Central memory CD8-positive, alpha-beta T cell (primary cell): ENCODE results near the gene RPLP1.

Source experiments
- ATAC-seq: fragments of 150-1000 bp; cut with Tn5 transposase; replicated peaks from 2 replicates; pipeline ENCODE4 v1.10.0; 2022; ENCODE audit warnings: mild to moderate bottlenecking, moderate FRiP score, moderate number of reproducible peaks; ENCODE audit not compliant: poor library complexity, severe bottlenecking; ENCODE audit errors: extremely low read depth
- DNase-seq, 2 donors: peaks; one replicate each; pipeline ENCODE4 v3.0.0; 2021; ENCODE audit warnings: low spot score in 2 of 2
- H3K27ac Mint-ChIP-seq: one replicate; pipeline ENCODE4 v1.8.0; 2022; ENCODE audit warnings: low read depth, mild to moderate bottlenecking, moderate library complexity, mixed read lengths
- H3K27me3 Mint-ChIP-seq: one replicate; pipeline ENCODE4 v1.8.0; 2022; ENCODE audit warnings: mixed read lengths
- H3K36me3 Mint-ChIP-seq: one replicate; pipeline ENCODE4 v1.8.0; 2022; ENCODE audit warnings: mild to moderate bottlenecking, moderate library complexity, mixed read lengths; ENCODE audit not compliant: insufficient read depth
- H3K4me1 Mint-ChIP-seq: one replicate; pipeline ENCODE4 v1.8.0; 2022; ENCODE audit warnings: mixed read lengths
- H3K4me3 Mint-ChIP-seq: one replicate; pipeline ENCODE4 v1.8.0; 2022; ENCODE audit warnings: mild to moderate bottlenecking, moderate library complexity, mixed read lengths
- H3K9me3 Mint-ChIP-seq: one replicate; pipeline ENCODE4 v1.8.0; 2022; ENCODE audit warnings: mixed read lengths

Gene RPLP1

GRCh38 chr15:69479081-69479480 is 26.5 kb downstream of the RPLP1 start:
- peaks cover 1% of the 10 kb centered on the region for H3K36me3 Mint-ChIP-seq
- no peaks in the 10 kb centered on the region for H3K4me1 Mint-ChIP-seq
- H3K27me3 Mint-ChIP-seq: peaks cover 8% of the 10 kb centered on the region
- no peak overlapping the region for H3K27ac Mint-ChIP-seq
- no peak for ATAC-seq
- DNase-seq: no peak
- peaks cover 5% of the 10 kb centered on the region for H3K9me3 Mint-ChIP-seq
- no peak overlapping the region for H3K4me3 Mint-ChIP-seq

DNA sequence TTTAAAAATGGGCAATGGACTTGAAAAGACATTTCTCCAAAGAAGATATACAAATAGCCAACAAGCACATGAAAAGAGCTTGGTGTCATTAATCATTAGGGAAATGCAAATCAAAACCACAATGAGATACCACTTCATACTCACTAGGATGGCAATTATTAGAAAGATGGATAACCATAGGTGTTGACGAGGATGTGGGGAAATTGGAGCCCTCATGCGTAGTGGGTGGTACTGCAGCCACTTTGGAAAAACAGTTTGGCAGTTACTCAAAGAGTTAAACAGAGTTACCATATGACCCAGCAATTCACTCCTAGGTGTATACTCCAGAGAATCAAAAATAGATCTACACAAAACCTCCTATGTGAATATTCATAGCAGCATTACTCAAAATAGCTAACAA is 27.4 kb downstream of the RPLP1 start:
- Mint-ChIP-seq H3K4me1 (no peaks in the 10 kb centered on the region), H3K27ac (no peak overlapping the region), H3K4me3 (no peak overlapping the region), H3K27me3 (peaks cover 15% of the 10 kb centered on the region), H3K9me3 (peaks cover 5% of the 10 kb centered on the region), H3K36me3 (no peaks in the 10 kb centered on the region)
- DNase-seq (no peak), ATAC-seq (no peak)

- Mint-ChIP-seq H3K9me3 (peaks cover 5% of the 10 kb centered on the region), H3K4me1 (no peaks in the 10 kb centered on the region), H3K36me3 (no peaks in the 10 kb centered on the region), H3K27me3 (peaks cover 11% of the 10 kb centered on the region), H3K27ac (no peak overlapping the region), H3K4me3 (no peak overlapping the region)
- DNase-seq (no peak), ATAC-seq (no peak)
Measured at GRCh38 chr15:69480932-69481331, 28.3 kb downstream of the RPLP1 start.

GRCh38 chr15:69482686-69483256 is 30.2 kb downstream of the RPLP1 start:
- Mint-ChIP-seq H3K36me3 (no peaks in the 10 kb centered on the region), H3K27me3 (peaks cover 11% of the 10 kb centered on the region), H3K9me3 (peaks cover 5% of the 10 kb centered on the region), H3K4me1 (no peaks in the 10 kb centered on the region), H3K27ac (no peak overlapping the region), H3K4me3 (no peak overlapping the region)
- ATAC-seq: no peak
- no peak for DNase-seq

- no peaks in the 10 kb centered on the region for H3K9me3 Mint-ChIP-seq
- DNase-seq (no peak), ATAC-seq (no peak)
- H3K27ac Mint-ChIP-seq: no peak overlapping the region
- H3K4me3 Mint-ChIP-seq: no peak overlapping the region
- peaks cover 11% of the 10 kb centered on the region for H3K27me3 Mint-ChIP-seq
- H3K4me1 Mint-ChIP-seq: no peaks in the 10 kb centered on the region
- H3K36me3 Mint-ChIP-seq: no peaks in the 10 kb centered on the region
Measured at GRCh38 chr15:69484837-69485236, 32.2 kb downstream of the RPLP1 start.

- ATAC-seq (no peak), DNase-seq (no peak)
- no peaks in the 10 kb centered on the region for H3K36me3 Mint-ChIP-seq
- H3K4me1 Mint-ChIP-seq: no peaks in the 10 kb centered on the region
- no peak overlapping the region for H3K27ac Mint-ChIP-seq
- no peaks in the 10 kb centered on the region for H3K9me3 Mint-ChIP-seq
- H3K4me3 Mint-ChIP-seq: no peak overlapping the region
- H3K27me3 Mint-ChIP-seq: peaks cover 11% of the 10 kb centered on the region
Measured at GRCh38 chr15:69486481-69487110, 34.0 kb downstream of the RPLP1 start.

- no peaks in the 10 kb centered on the region for H3K36me3 Mint-ChIP-seq
- H3K9me3 Mint-ChIP-seq: no peaks in the 10 kb centered on the region
- H3K27me3 Mint-ChIP-seq: peaks cover 11% of the 10 kb centered on the region
- H3K4me1 Mint-ChIP-seq: no peaks in the 10 kb centered on the region
- H3K4me3 Mint-ChIP-seq: no peak overlapping the region
- DNase-seq (no peak), ATAC-seq (no peak)
- no peak overlapping the region for H3K27ac Mint-ChIP-seq
Measured at GRCh38 chr15:69489073-69489571, 36.5 kb downstream of the RPLP1 start.

DNA sequence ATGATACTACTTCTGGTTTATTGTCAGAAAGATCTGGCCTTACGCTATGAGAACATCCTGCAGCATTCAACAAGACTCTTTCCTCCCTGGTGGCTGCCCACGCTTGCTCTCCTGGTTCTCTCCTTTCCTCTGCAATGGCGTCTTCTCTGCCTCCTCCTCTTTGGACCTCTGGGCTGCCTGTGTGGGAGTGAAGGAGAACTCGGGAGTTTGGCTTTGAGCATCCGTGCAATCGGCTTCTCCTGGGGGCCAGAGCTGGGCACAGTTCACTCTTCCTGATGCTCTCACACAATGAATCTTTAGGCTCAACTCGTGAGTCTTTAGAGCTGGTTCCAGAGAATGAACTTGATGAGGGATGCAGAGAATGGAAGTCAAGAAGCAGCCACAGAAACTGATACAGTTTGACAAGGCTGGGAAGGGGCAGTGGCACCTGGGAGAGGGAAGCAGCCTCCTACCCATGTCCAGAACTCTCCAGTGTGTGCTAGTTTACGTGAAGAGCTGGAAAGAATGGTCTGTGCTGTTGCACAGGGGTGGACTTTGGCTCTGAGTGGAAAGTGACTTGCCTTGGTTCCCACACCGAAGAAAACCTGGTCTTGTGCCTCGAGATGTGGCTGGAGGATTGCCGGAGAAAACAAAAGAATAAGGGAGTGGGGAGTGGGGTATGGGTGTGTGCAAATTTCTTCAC is 37.9 kb downstream of the RPLP1 start:
- no peaks in the 10 kb centered on the region for H3K9me3 Mint-ChIP-seq
- H3K4me3 Mint-ChIP-seq: no peak overlapping the region
- no peaks in the 10 kb centered on the region for H3K27me3 Mint-ChIP-seq
- H3K4me1 Mint-ChIP-seq: no peaks in the 10 kb centered on the region
- DNase-seq: no peak
- H3K27ac Mint-ChIP-seq: no peak overlapping the region
- H3K36me3 Mint-ChIP-seq: no peaks in the 10 kb centered on the region
- no peak for ATAC-seq

GRCh38 chr15:69491038-69491505 is 38.5 kb downstream of the RPLP1 start:
- Mint-ChIP-seq H3K27me3 (no peaks in the 10 kb centered on the region), H3K9me3 (no peaks in the 10 kb centered on the region), H3K4me3 (no peak overlapping the region), H3K36me3 (no peaks in the 10 kb centered on the region), H3K4me1 (no peaks in the 10 kb centered on the region), H3K27ac (no peak overlapping the region)
- no peak for DNase-seq
- ATAC-seq: no peak

- H3K4me1 Mint-ChIP-seq: peaks cover 5% of the 10 kb centered on the region
- no peak for DNase-seq
- H3K4me3 Mint-ChIP-seq: no peak overlapping the region
- no peak for ATAC-seq
- no peaks in the 10 kb centered on the region for H3K9me3 Mint-ChIP-seq
- H3K27me3 Mint-ChIP-seq: no peaks in the 10 kb centered on the region
- H3K27ac Mint-ChIP-seq: no peak overlapping the region
- no peaks in the 10 kb centered on the region for H3K36me3 Mint-ChIP-seq
Measured at GRCh38 chr15:69493406-69493805, 40.8 kb downstream of the RPLP1 start.

GRCh38 chr15:69496001-69496400 is 43.4 kb downstream of the RPLP1 start:
- H3K27ac Mint-ChIP-seq: no peak overlapping the region

GRCh38 chr15:69497076-69497475 is 44.5 kb downstream of the RPLP1 start:
- Mint-ChIP-seq H3K27me3 (no peaks in the 10 kb centered on the region), H3K9me3 (no peaks in the 10 kb centered on the region), H3K4me3 (no peak overlapping the region), H3K36me3 (no peaks in the 10 kb centered on the region), H3K27ac (no peak overlapping the region), H3K4me1 (peaks cover 5% of the 10 kb centered on the region)
- no peak for ATAC-seq
- no peak for DNase-seq

More at GRCh38 chr15:69496001-69496400, 43.4 kb downstream of the RPLP1 start:
- peaks cover 5% of the 10 kb centered on the region for H3K4me1 Mint-ChIP-seq
- ATAC-seq: no peak
- DNase-seq: no peak
- no peaks in the 10 kb centered on the region for H3K27me3 Mint-ChIP-seq
- no peaks in the 10 kb centered on the region for H3K9me3 Mint-ChIP-seq
- H3K4me3 Mint-ChIP-seq: no peak overlapping the region
- H3K36me3 Mint-ChIP-seq: no peaks in the 10 kb centered on the region

- Mint-ChIP-seq H3K36me3 (no peaks in the 10 kb centered on the region), H3K27me3 (peaks cover 4% of the 10 kb centered on the region), H3K9me3 (no peaks in the 10 kb centered on the region), H3K4me3 (no peak overlapping the region), H3K27ac (no peak overlapping the region), H3K4me1 (peaks cover 5% of the 10 kb centered on the region)
- ATAC-seq: no peak
- no peak for DNase-seq
Measured at GRCh38 chr15:69497667-69498066, 45.0 kb downstream of the RPLP1 start.
